Raji (cell line): ENCODE measurements around the gene IL17B.

Experiments
- POLR2A ChIP-seq: IDR thresholded peaks from 2 replicates; pipeline ENCODE4 v1.6.1; 2011; ENCODE audit warnings: low read depth, low read length, control low read depth; ENCODE audit not compliant: insufficient read depth

IL17B gene, protein sequence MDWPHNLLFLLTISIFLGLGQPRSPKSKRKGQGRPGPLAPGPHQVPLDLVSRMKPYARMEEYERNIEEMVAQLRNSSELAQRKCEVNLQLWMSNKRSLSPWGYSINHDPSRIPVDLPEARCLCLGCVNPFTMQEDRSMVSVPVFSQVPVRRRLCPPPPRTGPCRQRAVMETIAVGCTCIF

DNA sequence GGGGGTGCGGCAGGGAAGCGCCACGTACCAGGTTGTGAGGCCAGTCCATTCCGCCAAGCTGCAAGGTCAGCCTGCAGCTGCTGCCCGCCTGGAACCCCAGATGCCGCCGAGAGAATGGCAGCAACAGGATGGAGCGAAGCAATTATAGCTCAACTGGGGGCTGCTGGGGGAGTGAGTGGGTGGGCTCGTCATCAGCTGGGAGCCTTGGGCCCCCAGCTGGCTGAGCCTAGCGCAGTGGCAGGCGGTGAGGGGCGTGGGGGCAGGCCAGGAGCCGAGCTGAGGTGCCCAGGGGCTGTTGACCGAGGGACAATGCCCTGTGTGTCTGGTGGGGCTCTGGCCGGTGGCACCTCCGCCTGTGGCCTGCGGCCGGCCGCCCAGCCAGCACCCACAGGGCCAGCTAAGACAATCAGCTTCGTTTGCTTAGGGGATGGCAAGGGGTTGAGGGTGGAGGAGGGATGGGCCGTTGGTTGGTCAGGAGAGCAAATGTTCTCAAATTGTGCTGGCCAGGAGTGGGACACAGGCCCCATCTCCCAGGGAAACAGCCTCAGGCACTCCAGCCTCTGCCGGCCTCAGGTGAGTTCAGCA, at the start of gene IL17B:
IL17B (minus strand) TSS at position 116 of the 585 bp plus-strand sequence; CDS start at position 49, 67 bp downstream.
- TF ChIP-seq POLR2A = no peak

DNA sequence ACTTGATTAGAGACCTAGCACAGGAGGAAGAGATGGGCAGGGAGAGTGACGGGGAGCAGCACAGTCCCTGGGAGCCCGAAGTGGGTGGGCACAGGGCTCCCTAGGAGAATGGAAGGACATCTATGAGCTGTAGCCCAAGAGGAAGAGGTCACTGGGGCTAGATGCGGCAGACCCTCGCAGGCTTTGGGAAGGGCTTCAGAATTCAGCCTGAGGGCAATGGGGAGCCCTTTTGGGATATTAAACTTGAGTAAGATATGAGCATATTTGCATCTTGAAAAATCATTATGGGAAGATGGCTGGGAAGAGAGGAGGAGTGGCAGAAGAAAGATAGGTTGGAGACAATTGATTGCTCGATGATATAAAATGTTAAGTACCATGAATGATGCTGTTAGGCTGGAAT, 48.9 kb upstream of the IL17B start:
- no peak for TF ChIP-seq POLR2A

DNA sequence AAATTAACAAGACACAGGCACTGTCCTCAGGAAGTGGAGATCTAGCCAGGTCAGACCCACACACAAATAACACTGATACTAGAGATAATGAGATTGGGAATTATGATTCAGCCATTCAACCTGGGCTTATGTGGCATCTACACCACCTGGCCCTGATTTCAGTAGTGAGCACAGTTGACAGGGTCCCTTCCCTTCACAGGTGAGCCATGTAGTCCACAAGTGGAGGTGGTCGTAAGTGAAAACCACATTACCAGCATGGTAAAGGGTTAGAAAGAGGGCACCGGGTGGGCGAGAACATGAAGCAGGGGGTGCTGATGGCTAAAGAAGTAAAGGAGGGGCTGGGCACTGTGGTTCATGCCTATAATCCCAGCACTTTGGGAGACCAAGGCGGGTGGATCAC, 48.3 kb upstream of the IL17B start:
- no peak for TF ChIP-seq POLR2A

DNA sequence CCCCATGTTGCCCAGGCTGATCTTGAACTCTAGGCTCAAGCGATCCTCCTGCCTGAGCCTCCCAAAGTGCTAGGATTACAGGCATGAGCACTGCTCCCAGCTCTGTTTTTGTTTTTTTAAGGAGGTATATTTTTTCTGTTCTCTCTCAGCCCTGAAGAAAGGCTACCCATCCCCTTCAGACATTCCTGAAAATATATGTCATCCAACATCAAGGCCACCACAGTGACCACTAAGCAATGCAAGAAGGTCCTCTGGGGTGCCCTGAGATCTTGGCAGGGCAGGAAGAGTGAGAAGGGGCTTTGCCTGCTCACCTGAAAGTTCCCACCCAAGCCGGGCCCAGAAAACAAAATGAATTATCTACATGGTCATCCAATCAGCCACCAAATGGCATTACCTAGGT, 47.8 kb upstream of the IL17B start:
- TF ChIP-seq POLR2A = no peak

DNA sequence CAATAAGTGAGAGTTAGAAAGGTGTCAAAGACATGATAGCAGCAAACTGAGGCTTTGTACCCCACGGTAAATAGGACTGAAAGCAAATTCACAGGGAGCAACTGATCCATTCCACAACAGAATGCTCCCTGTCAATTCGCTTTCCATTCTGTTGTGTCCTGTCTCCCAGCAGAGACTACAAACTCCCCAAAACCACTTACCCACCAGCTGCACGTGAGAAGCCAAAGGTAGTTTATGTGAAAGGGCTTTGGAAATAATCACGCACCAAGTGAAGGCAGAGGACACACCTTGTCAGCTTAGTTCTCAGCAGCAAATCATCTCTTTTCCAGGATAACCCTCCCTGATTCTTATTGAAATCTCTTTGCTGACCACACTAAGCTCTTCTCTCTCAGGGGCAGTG, 46.6 kb upstream of the IL17B start:
- TF ChIP-seq POLR2A = no peak

DNA sequence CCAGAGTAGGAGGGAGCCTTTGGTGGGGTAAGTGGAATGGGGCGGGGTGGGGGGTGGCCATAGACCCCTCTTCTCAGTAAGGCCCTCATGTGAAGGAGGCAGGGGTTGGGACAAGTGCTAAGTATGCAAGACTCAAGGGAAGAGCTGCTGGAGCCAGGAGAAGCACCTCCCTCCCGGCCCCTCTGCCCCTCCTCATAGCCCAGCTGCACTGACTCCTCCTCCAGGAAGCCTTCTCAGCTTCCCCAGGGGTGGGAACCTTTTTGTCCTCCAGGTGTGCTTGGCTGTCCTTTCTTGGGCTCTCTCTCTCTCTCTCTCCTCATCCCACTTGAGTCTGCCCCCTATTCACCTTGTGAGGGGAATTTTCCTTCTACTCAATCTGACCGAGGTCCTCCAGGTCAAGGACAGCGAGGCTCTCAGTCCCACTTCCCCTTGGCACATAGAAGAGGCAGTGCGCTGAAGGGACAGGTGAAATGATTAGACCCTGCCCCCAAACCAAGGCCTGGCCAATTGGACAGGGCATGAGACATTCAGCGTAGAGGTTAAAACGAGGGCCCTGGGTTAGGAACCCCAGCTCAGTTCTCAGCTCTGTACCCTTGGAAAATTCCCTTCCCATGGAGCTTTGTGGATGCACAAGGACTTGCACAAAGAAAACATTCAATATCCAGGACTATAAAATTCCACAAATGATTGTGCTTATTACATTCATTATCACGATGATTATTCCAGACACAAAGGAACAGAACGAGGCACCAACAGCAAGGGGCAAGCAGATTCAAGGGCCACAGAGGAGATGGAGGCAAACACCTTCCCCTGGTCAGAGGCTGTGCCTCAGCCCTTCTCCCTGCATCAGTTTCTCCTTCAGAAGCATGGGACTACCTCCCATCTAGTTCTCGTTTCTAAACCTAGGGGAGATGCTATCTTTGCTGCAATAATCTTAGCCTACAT, 45.6 kb upstream of the IL17B start:
- TF ChIP-seq POLR2A = no peak

DNA sequence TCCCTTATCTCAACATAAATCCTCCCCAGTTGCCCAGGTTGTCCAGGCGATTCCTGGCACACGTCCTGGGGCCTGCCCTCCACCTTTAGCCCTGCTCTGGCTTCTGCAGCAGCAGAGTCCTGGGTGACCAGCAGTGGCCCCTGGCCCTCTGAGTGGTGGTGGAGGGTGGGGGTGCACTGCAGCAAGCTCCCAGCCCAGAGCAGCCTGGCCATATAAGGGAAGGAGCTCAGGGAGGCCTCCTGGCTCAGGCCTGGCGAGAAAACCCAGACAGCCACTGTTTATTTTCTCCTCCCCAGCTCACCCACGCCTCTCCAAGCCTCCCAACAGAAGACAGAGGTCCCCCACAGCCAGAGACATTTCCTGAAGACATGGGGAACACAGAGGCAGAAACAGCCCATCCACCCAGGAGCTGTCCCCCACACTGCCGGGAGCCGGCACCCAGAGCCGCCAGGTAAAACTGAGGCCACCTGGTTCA, 44.7 kb upstream of the IL17B start:
- no peak for TF ChIP-seq POLR2A

DNA sequence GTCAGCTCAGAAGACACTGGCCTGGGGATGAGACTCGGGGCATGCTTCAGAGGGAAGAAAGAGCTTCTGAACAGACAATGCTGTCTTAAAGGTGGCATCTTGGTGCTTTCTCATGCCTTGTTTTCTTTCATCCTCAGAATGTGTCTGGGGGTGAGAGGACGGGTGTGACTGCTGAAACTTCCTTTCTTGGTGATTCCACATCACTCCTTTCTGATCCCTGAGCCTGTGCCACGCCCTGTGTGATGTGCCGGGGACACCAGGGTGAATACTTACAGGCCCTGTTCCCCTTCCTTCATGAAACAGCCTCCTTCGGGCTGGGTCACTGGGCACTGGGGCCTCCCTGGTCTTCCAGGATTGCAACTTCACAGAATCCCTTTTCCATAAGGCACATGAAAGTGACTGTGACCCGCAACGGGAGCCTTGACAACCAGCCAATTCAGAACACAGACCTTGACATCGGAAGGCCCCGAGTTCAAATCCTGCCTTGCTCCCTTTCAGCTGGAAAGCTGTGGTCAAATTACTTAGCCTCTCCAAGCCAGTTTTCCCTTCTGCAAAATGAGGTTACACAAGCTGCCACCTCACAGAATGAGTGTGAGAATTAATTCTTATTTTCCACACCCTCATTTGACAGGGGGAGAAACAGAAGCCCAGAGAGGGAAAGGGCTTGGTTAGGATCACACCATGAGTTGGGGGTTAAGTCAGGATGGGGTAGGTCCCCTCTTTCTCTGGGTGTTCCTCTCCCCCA, 44.1 kb upstream of the IL17B start:
- TF ChIP-seq POLR2A = no peak

DNA sequence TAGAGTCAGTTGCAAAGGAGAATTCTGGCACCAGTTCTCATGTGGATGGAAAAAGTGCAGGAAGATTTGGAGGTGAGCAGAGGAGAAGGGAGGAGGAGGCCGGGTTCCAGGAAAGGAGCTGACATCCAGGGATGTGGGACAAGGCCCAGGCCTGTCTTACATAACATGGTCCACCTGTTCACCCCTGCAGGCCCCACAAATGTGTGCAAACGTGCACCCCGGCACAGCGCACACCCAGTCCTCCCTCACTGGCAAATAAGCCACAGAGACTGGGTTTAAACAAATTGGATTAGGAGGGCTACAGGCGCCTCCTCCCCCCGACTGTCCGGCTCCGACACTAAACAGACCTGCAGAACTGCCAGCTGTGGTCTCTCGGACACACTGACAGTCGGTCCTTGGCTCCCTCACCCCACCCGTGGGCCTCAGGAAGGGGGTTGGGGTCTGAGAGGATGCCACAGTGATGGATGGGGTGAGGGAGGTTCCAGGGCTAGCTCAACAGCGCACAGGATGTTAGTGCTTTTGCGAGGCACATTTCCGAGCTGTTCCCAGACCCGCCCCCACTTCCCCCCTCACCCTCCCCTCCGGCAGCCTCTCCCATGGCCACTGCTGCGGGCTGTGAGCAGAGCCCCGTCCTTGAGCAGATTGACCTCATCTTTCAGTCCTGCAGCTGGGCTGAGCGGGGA, 43.4 kb upstream of the IL17B start:
- no peak for TF ChIP-seq POLR2A

DNA sequence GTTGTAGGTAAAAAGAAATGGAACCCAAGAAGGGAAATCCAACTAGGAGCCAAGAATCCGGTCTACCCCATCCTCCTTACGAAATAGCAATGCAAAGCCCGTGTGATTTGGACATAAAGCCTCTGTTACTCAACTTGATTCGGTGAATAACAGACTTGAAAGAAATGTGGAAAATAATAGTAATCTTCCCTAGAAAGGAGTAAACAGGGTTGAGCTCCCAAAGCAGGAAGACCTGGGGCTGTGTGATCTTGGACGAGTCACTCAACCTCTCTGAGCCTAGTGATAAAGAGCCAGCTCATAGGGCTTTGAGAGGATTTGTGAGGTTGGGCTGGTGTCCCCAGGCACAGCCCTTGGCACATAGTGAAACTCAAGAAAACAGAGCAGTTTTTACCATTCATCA, 42.7 kb upstream of the IL17B start:
- no peak for TF ChIP-seq POLR2A

DNA sequence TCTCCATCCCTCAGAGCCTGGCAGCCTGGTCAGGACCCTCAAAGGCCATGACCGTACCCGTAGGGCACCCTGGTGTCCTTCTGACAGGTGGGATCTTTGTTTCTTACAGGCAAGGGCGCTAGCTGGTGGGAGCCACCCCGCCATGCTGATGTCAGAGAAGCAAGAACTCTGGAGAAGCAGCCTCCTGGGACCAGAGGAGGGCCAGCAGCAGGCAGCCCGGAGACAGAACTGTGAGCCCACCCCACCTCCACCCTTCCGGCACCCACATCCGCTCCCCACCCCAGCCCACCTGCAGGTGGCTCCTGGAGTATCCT, 42.2 kb upstream of the IL17B start:
- no peak for TF ChIP-seq POLR2A

DNA sequence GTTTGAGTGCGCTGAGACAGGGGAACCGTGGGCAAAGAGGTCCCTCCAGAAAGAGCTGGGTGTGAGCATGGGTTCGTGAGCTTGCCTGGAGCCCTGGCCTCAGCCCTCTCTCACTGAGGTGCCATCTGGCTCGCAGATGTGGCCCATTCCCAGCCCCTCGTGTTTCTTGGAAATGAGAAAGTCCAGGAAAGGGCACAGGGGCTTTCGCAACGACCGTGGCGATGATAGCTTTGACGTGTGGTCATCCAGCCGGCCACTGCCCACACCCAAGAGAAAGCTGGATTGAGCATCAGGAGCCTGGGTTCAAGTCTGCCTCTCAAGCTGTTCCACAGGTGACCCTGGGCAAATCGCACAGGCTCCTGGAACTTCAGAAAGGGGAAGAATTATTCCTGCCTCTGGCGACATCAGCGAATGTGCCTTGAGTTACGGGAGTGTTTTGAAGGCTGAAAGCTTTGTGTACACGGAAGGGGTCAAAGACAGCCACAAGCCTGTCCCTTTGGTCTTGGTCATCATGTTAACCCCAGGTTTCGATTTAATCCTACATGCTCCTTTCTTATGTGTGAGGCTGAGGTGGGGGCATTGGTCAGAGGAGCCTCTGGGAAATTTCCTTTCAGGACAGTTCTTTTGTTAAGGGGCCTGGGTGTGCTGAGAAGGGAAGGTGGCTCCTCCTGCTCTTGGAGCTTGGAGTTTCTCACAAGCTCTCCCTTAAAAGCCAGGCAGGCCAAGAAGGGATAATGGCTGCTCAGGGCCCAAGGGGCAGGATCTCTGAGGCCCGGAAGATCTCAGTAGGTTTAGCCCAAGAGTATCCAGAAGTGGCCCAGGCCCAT, 41.7 kb upstream of the IL17B start:
- no peak for TF ChIP-seq POLR2A

DNA sequence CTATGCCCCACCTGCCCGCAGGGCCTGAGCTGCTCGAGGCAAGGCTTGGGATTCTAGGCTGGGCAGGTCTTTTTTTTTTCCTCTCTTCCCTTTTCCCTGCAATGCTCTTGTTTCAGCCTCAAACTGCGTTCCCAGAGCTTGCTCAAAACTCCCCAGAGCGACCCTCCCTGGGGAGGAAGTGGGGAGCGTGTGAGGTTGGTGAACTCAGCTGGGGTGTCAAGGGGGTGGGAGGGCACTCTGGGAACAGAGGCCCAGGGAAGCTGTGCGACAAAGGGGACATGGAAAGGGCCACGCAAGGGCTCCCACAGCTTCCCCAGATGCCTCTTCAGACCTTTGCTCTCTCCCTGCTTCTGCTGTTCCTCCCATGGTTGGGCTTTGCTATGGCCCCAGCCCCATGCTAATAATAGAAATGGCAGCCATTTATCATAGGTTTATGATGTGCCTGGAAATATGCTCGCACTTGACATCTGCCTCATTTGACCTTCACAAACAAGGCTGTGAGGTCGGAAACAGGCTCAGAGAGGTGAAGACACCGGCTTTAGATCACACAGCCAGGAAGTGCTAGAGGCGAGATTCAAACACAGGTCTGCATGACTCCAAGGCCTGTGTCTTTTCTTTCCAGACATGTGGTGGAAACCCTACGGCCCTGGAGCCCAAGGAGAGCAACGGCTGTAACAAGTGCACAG, 40.9 kb upstream of the IL17B start:
- TF ChIP-seq POLR2A = no peak

DNA sequence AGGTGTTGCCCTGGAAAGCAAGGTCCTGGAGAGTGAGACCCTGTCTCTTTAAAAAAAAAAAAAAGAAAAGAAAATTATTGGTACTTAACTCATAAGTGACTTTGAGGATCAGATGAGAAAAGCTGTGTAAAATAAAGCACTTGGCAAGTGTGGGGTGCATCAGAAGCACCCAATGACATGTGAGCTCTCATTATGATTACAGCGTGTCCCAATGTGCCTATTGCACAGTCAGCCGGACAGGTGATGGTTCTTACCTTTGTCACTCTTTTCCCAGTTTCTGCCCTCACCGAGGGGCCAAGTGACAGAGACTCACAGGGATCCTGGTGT, 40.4 kb upstream of the IL17B start:
- no peak for TF ChIP-seq POLR2A

DNA sequence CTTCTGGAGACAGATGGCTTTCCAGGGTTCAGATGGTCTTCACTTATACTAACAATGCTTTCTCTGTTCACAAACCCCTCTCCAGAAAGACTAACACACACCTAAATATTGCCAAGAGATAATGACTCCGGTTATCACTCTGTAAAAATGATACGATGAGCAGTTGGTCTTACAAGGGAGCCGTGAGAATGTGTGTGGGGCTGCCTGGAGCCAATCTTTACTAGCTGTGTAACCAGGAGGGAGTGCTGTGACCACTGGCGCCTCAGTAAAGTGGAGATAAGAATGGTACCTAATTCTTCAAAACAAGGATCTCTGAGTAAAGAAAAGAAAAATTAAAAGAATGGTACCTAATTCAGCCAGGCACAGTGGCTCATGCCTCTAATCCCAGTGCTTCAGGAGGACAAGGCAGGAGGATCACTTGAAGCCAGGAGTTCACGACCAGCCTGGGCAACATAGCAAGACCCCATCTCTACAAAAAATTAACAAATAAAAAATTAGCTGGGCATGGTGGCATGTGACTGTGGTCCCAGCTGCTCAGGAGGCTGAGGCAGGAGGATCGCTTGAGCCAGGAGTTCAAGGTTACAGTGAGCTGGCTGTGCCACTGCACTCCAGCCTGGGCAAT, 39.9 kb upstream of the IL17B start:
- no peak for TF ChIP-seq POLR2A
